OCI-M2 (cell line): ENCODE results near the gene CAPRIN1.
"Not testable (repeated sequence)": the region's sequence is repeated elsewhere in the genome, so short reads cannot be mapped to it uniquely, and the experiment has no call there.

Experiments
- DNase-seq: peaks from one replicate; lab custom pipeline; 2025; ENCODE audit not compliant: unreplicated experiment; lab: John Stamatoyannopoulos, UW

Gene CAPRIN1

GRCh38 chr11:34050581-34051348 lies 766 bp upstream of the CAPRIN1 start:
- no peak for DNase-seq

- DNase-seq, result no peak
Measured at GRCh38 chr11:34052036-34052607, 591 bp downstream of the CAPRIN1 start.

- no peak for DNase-seq
Measured at GRCh38 chr11:34052608-34053160, 1.2 kb downstream of the CAPRIN1 start.

GRCh38 chr11:34053161-34053686 lies 1.7 kb downstream of the CAPRIN1 start:
- no peak for DNase-seq

- DNase-seq, result not testable (repeated sequence)
Measured at GRCh38 chr11:34054351-34054750, 2.8 kb downstream of the CAPRIN1 start.

GRCh38 chr11:34055218-34056000 lies 3.9 kb downstream of the CAPRIN1 start:
- DNase-seq, result no peak

- DNase-seq, result no peak
Measured at GRCh38 chr11:34056672-34057071, 5.1 kb downstream of the CAPRIN1 start.

GRCh38 chr11:34063061-34063795 lies 11.7 kb downstream of the CAPRIN1 start:
- DNase-seq, result no peak

- no peak for DNase-seq
Measured at GRCh38 chr11:34064291-34064690, 12.8 kb downstream of the CAPRIN1 start.

- DNase-seq, result no peak
Measured at GRCh38 chr11:34065505-34066203, 14.1 kb downstream of the CAPRIN1 start.

GRCh38 chr11:34066766-34067165 lies 15.2 kb downstream of the CAPRIN1 start:
- DNase-seq, result not testable (repeated sequence)

GRCh38 chr11:34067383-34068065 lies 16.0 kb downstream of the CAPRIN1 start:
- no peak for DNase-seq

GRCh38 chr11:34068111-34068510 lies 16.6 kb downstream of the CAPRIN1 start:
- no peak for DNase-seq

- DNase-seq, result not testable (repeated sequence)
Measured at GRCh38 chr11:34071306-34071705, 19.8 kb downstream of the CAPRIN1 start.

GRCh38 chr11:34072041-34072440 lies 20.5 kb downstream of the CAPRIN1 start:
- DNase-seq, result no peak

GRCh38 chr11:34072832-34073231 lies 21.3 kb downstream of the CAPRIN1 start:
- no peak for DNase-seq

GRCh38 chr11:34074391-34074790 lies 22.9 kb downstream of the CAPRIN1 start:
- DNase-seq, result no peak

GRCh38 chr11:34075178-34075820 lies 23.8 kb downstream of the CAPRIN1 start:
- DNase-seq, result no peak

- DNase-seq, result no peak
Measured at GRCh38 chr11:34080609-34081008, 29.1 kb downstream of the CAPRIN1 start.
